Islet precursor cell (in vitro differentiated cells): ENCODE results near the gene TMEM130.

Experiments used
- DNase-seq: peaks from one replicate; pipeline ENCODE4 v3.0.0-alpha.2; 2018

Gene TMEM130

GRCh38 chr7:98805956-98806838 is 63.6 kb downstream of the TMEM130 start:
- DNase-seq, result no peak

DNA sequence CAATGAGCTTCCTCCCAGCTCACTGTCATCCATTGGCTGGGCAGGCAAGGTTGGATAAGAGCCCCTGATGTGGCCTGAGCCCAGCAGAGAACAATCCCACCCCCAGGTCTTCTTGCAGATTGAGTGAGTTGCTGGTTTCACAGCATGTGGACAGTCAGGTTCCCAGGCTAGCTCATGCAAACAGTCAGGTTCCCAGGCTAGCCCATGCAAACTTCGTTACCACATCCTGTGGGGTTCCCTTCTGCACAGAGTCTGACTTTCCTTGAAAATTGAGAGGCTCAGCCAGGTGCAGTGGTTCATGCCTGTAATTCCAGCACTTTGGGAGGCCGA is 67.1 kb downstream of the TMEM130 start:
- no peak for DNase-seq

- peak; percentile 89 for DNase-seq
Measured at GRCh38 chr7:98802088-98802780, 67.6 kb downstream of the TMEM130 start.

DNA sequence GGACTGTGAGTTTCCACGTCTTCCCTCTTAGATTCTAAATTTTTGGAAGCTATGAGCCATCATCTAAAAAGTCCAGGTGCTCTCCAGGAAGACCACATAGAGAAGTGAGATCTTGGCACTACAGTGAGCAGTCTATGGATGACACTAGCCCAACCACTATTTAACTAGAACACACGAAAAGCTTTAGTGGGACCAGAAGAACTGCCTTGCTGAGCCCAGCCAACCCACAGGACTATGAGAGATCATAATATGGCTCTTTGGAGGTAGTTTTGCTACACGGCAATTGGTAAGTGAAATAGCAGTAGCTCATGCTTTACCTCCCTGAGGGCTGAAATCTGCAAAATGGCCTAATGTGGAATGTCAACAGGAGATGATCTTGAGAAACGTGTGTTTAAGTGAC is 68.8 kb downstream of the TMEM130 start:
- no peak for DNase-seq

DNA sequence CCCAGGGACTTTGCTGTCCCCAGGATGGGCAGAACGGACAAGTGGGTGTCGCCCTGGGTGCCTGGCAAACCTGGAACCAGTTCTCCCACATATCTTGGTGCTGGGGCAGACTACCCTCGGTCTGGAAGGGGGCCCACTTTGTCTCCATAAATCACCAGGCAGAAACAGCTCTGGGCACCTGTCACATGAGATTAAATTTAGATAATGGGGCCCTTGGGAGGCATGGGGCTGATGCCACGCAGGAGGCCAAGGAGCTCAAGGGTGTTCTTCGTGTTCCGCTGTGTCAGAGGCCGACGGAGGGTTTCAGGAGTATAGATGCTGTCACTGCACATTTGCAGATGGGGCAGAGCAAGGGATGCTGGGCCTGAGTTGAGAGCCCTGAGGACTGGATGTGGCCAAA is 72.7 kb downstream of the TMEM130 start:
- DNase-seq, result no peak
